ENCODE data around the gene MRS2.

MRS2 gene

DNA sequence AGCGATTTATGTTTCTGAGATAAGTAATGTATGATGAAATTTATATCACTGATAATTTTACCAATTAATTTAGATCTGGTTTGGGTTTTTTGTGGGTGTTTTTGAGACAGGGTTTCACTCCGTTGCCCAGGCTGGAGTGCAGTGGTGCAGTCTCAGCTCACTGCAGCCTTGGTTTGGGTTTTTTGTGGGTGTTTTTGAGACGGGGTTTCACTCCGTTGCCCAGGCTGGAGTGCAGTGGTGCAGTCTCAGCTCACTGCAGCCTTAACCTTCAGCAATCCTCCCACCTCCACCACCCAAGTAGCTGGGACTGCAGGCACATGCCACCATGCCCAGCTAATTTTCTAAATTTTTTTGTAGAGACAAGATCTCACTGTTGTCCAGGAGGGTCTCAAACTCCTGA is 13.0 kb downstream of the MRS2 start:
- TF ChIP-seq CTCF (IDR thresholded peaks at IDR 0.05; ENCODE audit: low read depth, low read length, missing control alignments), result no peak

GRCh38 chr6:24419526-24419925 is 16.8 kb downstream of the MRS2 start:
- DNase-seq (ENCODE audit: low read depth), result no peak
- no peak for TF ChIP-seq CTCF (IDR thresholded peaks at IDR 0.05; ENCODE audit: low read depth, low read length, missing control alignments)
- no peak overlapping the region for H3K4me3 ChIP-seq (ENCODE audit: low read depth, low read length)

More for the DNA sequence above, 13.0 kb downstream of the MRS2 start:
- DNase-seq (ENCODE audit: low read depth), result no peak
- no peak overlapping the region for H3K4me3 ChIP-seq (ENCODE audit: low read depth, low read length)

DNA sequence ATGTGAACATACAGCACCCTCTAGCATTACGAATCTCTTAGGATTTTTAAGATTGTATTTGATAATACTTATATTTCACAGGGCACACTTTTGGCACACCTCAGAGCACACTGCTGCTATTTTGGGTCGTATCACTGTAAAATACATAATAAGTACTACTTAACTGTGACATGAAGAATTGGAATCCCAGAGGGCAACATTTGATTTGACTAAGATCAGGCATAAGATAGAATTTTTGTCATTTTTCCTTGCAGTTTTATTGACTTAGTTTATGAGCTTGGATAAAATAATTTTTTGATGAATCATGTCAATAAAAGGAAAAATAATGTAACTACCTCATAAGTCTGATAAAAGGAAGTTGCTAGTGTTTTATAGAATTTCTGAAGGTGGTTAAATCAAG is 22.4 kb downstream of the MRS2 start:
- TF ChIP-seq CTCF (IDR thresholded peaks at IDR 0.05; ENCODE audit: low read depth, low read length, missing control alignments), result no peak
- no peak for DNase-seq (ENCODE audit: low read depth)
- no peak overlapping the region for H3K4me3 ChIP-seq (ENCODE audit: low read depth, low read length)

DNA sequence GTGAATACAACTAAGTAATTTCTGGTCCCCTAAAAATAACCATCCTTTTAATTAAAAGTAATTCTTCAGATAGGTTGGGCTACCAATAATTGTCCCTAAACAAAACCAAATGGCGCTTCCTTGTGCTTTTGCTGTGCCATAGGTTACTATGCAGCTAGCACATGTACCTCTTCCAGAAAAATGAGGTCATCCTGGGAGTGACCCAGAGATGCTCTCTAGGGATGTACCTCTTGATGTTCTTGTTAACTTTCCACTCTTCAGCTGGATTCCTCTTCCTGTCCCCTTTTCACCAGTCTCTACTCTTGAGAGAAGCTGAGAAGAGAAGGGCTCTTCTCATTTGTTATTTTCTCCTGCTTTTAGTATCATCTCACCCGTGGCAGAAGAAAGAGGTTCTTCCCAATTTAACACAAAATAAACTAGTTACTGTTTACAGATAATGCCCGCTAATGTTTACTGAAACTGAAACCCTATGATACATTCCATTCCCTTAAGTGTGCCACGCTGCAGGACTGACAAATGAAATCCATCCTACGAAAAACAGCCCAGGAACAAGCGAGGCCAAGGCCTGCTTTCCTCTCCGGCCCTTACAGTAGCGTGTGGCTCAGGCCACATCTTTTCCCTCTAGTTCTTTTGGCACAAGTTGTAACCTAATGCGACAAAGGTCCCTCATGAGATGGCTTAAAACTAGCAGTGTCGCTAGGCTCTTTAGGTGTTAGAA is 24.2 kb downstream of the MRS2 start:
- no peak for TF ChIP-seq CTCF (IDR thresholded peaks at IDR 0.05; ENCODE audit: low read depth, low read length, missing control alignments)
- H3K4me3 ChIP-seq (ENCODE audit: low read depth, low read length), result no peak overlapping the region
- no peak for DNase-seq (ENCODE audit: low read depth)

- TF ChIP-seq CTCF (IDR thresholded peaks at IDR 0.05; ENCODE audit: low read depth, low read length, missing control alignments), result no peak
- no peak overlapping the region for H3K4me3 ChIP-seq (ENCODE audit: low read depth, low read length)
- DNase-seq (ENCODE audit: low read depth), result no peak
Measured at GRCh38 chr6:24428615-24429014, 25.9 kb downstream of the MRS2 start.

GRCh38 chr6:24429146-24429545 is 26.4 kb downstream of the MRS2 start:
- DNase-seq (ENCODE audit: low read depth), result no peak
- no peak overlapping the region for H3K4me3 ChIP-seq (ENCODE audit: low read depth, low read length)
- TF ChIP-seq CTCF (IDR thresholded peaks at IDR 0.05; ENCODE audit: low read depth, low read length, missing control alignments), result no peak

- no peak overlapping the region for H3K4me3 ChIP-seq (ENCODE audit: low read depth, low read length)
- TF ChIP-seq CTCF (IDR thresholded peaks at IDR 0.05; ENCODE audit: low read depth, low read length, missing control alignments), result no peak
- DNase-seq (ENCODE audit: low read depth), result no peak
Measured at GRCh38 chr6:24430086-24430485, 27.4 kb downstream of the MRS2 start.

All from GM12864 (cell line).